BLaER1 (cell line): ENCODE results near the gene HLA-DRB5.
"Not testable (repeated sequence)": the region's sequence is repeated elsewhere in the genome, so short reads cannot be mapped to it uniquely, and the experiment has no call there.

Source experiments
- H3K27ac ChIP-seq: shearing (Covaris generic); formaldehyde crosslinking; 2 replicates; pipeline ENCODE4 v1.8.1; 2022
- H3K27me3 ChIP-seq: shearing (Covaris generic); formaldehyde crosslinking; 2 replicates; pipeline ENCODE4 v1.8.1; 2022
- H3K36me3 ChIP-seq: shearing (Covaris generic); formaldehyde crosslinking; 2 replicates; pipeline ENCODE4 v1.8.1; 2022
- H3K4me1 ChIP-seq: shearing (Covaris generic); formaldehyde crosslinking; 2 replicates; pipeline ENCODE4 v1.8.1; 2022
- H3K4me2 ChIP-seq: shearing (Covaris generic); formaldehyde crosslinking; 2 replicates; pipeline ENCODE4 v1.8.1; 2022
- H3K4me3 ChIP-seq: shearing (Covaris generic); formaldehyde crosslinking; 2 replicates; pipeline ENCODE4 v1.8.1; 2022
- H3K9ac ChIP-seq: shearing (Covaris generic); formaldehyde crosslinking; 2 replicates; pipeline ENCODE4 v1.8.1; 2022
- H3K9me3 ChIP-seq: shearing (Covaris generic); formaldehyde crosslinking; 2 replicates; pipeline ENCODE4 v1.8.1; 2022
- H4K20me1 ChIP-seq: shearing (Covaris generic); formaldehyde crosslinking; 2 replicates; pipeline ENCODE4 v1.8.1; 2022
- Cebpa-rat ChIP-seq: shearing (Covaris generic); IDR thresholded peaks from 2 replicates; pipeline ENCODE4 v1.8.1; 2022

The HLA-DRB5 gene

DNA sequence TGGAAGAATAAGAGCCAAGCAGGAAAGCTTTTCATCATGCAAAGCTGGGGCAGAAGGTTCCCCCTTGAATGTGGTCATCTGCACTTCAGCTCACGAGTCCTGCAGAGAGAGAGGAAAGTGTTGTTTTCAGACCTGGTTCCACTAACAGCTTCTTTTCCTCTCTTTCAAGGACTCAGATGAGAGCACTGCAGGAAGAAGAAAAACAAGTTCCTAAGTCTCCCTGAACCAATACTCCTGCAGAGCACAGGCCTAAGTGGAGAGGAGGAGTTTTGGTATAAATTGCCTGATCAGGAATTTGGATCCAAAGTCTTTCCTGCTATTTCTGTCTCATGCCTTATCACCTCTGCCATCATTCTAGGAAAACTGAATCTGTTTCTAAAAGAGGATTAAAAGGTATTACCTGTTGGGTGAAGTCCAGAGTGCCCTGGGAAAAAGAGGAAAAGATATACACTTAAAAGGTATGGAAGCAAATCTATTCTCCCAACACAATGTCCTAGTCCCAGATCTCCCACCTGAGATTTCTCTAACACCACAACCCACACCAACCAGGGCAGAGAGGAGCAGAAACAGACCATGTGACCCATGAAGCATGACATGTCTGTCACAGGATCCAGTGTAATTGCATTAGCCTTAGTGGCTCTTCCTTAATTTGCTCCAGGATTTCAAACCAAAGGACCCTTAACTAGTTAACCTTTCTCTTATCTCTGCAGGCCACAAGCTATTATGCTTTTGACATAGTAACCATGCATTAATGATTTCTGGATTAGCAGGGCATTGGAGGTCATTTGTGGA, 12.2 kb downstream of the HLA-DRB5 start:
- no peak overlapping the region for H3K9ac ChIP-seq
- H3K9me3 ChIP-seq: no peaks in the 10 kb centered on the region
- no peak overlapping the region for H3K4me2 ChIP-seq
- no peak overlapping the region for H3K27ac ChIP-seq
- no peaks in the 10 kb centered on the region for H4K20me1 ChIP-seq
- TF ChIP-seq Cebpa-rat: no peak
- H3K4me1 ChIP-seq: no peaks in the 10 kb centered on the region
- no peaks in the 10 kb centered on the region for H3K36me3 ChIP-seq
- no peak overlapping the region for H3K4me3 ChIP-seq
- no peaks in the 10 kb centered on the region for H3K27me3 ChIP-seq

DNA sequence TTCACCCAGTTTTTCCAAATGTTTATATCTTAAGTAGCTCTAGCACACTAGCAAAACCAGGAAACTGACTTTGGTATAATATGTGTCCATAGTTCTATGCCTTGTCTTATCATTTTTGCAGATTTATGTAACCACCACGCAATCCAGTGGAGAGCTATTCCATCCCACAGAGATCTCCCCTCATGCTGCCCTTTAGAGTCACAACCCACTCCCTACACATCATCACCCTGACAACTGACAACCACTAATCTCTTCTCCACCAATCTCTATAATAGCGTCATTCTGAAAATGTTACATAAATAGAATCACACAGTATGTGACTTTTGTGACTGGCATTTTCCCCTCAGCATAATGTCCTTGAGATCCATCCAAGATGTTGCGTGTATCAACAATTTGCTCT, 29.1 kb downstream of the HLA-DRB5 start:
- no peaks in the 10 kb centered on the region for H3K36me3 ChIP-seq
- TF ChIP-seq Cebpa-rat: no peak

DNA sequence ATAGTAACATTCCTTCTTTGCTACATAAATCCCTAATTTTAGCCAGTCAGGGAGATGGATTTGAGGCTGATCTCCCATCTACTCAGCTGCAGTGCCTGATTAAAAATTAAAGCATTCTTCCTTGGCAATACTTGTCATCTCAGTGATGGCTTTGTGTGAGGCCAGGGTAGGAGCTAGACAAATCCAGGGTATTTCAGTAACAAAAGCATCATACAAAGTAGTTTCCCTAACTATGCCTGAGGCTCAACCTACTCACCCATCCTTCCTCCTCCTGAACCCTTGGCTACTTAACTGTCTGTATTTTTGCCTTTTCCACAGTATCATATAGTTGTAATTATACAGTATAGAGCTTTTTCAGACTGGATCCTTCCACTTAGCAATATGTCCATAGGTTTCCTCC, 37.7 kb downstream of the HLA-DRB5 start:
- Histone ChIP-seq H3K4me3 (no peak overlapping the region), H3K36me3 (no peaks in the 10 kb centered on the region), H3K9ac (no peak overlapping the region), H3K4me2 (no peak overlapping the region), H3K4me1 (no peaks in the 10 kb centered on the region), H3K27ac (no peak overlapping the region), H3K9me3 (no peaks in the 10 kb centered on the region), H3K27me3 (no peaks in the 10 kb centered on the region), H4K20me1 (no peaks in the 10 kb centered on the region)
- no peak for TF ChIP-seq Cebpa-rat

More for the DNA sequence above, 29.1 kb downstream of the HLA-DRB5 start:
- Histone ChIP-seq H3K27ac (no peak overlapping the region), H3K9me3 (no peaks in the 10 kb centered on the region), H3K4me3 (no peak overlapping the region), H3K4me2 (no peak overlapping the region), H3K27me3 (no peaks in the 10 kb centered on the region), H3K4me1 (no peaks in the 10 kb centered on the region), H4K20me1 (no peaks in the 10 kb centered on the region), H3K9ac (no peak overlapping the region)

DNA sequence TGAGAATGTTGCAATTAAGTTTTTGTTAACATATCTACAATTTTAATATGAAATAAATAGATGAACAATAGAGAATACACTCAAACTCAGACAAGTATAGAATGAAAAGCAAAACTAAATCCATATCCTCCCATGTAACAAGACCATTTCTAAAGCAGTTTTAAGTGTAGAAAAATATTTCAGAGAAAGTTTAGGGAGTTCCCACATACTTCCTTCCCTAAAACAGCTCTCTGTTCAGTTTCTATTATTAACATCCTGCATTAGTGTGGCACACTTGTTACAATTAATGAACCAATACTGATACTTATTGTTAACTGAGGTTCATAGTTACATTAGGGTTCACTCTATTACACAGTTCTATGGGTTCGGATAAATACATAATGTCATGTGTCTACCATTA, 38.4 kb downstream of the HLA-DRB5 start:
- Histone ChIP-seq H3K9ac (no peak overlapping the region), H4K20me1 (no peaks in the 10 kb centered on the region), H3K4me3 (no peak overlapping the region), H3K27me3 (no peaks in the 10 kb centered on the region), H3K27ac (no peak overlapping the region), H3K36me3 (no peaks in the 10 kb centered on the region), H3K4me2 (no peak overlapping the region), H3K4me1 (no peaks in the 10 kb centered on the region), H3K9me3 (no peaks in the 10 kb centered on the region)
- no peak for TF ChIP-seq Cebpa-rat

DNA sequence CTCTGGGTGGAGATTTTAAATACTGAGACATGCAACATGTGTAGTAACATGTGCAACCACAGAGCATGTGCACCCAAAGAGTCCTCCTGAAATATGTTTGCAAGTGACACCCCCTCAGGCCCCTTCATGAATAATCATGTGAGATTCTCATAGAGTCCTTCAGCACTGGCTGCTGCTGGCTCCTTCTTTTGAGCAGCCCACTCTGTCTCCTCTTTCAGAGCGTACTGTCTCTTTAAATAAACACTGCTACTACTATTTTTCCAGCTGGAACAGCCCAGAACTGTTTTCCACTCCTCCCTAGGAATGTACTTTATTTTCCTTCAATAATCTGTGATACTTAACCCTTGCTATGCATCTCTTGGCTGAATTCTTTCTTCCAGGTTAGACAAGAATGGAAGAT, 42.0 kb downstream of the HLA-DRB5 start:
- H3K4me1 ChIP-seq: no peaks in the 10 kb centered on the region
- H3K9me3 ChIP-seq: no peaks in the 10 kb centered on the region
- no peak overlapping the region for H3K9ac ChIP-seq
- H3K36me3 ChIP-seq: no peaks in the 10 kb centered on the region
- no peak overlapping the region for H3K4me2 ChIP-seq
- H3K4me3 ChIP-seq: no peak overlapping the region
- TF ChIP-seq Cebpa-rat: no peak
- H3K27me3 ChIP-seq: no peaks in the 10 kb centered on the region
- no peaks in the 10 kb centered on the region for H4K20me1 ChIP-seq
- H3K27ac ChIP-seq: no peak overlapping the region

DNA sequence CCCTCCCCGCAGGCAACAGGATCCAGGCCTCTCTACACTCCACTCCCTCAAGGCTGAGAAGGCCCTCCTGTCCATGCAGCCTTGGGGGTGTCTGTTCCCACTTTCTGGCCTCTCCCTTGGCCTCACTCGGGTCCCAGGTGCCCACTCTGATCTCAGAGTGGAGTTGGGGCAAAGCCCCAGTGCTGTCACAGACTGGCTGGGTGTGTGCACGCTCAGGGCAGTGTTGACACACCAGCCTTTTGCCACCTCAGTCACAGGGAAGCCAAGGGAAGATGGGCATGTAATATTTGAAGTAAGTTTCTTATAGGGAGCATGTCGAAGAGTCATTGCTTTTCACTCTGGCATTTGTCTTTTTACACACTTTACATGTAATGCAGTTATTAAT, 45.5 kb downstream of the HLA-DRB5 start:
- H3K4me1 ChIP-seq: no peaks in the 10 kb centered on the region
- no peaks in the 10 kb centered on the region for H3K27me3 ChIP-seq
- H3K9ac ChIP-seq: no peak overlapping the region
- no peaks in the 10 kb centered on the region for H3K9me3 ChIP-seq
- no peak overlapping the region for H3K27ac ChIP-seq
- no peak overlapping the region for H3K4me2 ChIP-seq
- H3K4me3 ChIP-seq: no peak overlapping the region
- no peaks in the 10 kb centered on the region for H4K20me1 ChIP-seq
- no peaks in the 10 kb centered on the region for H3K36me3 ChIP-seq
- no peak for TF ChIP-seq Cebpa-rat

DNA sequence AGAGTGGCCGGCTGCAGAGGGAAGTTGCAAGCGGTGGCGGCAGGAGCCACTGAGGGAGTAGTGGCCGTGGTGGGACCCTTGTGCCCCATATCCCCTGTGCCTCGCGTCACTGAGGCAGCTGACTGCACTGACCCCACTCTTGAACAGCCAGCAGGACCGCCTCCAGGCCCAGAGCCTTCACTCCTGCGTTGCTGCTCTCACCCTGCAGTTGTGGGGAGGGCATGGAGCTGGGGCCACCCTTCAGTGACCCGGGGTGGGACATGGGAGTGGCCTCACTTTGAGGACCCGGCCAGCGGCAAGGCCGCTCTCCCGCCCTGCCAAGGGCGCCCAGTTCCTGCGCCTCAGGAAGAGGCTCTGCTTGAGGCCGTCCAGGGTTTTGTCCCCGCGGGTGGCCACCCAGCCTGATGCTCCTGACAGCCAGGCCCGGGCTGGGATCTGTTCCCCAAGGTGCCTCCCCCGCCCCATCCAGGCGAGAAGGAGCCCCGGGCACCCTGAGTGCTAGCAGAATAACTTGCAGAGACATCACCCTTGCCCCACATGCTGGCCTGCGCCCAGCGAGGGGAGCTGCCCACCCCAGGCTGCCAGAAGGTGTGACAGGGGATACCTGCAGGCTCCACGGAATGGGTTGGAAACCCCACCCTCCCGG, 46.0 kb downstream of the HLA-DRB5 start:
- Histone ChIP-seq H3K4me3 (no peak overlapping the region), H3K4me2 (no peak overlapping the region), H3K9ac (no peak overlapping the region), H3K9me3 (no peaks in the 10 kb centered on the region), H3K36me3 (no peaks in the 10 kb centered on the region), H4K20me1 (no peaks in the 10 kb centered on the region), H3K4me1 (no peaks in the 10 kb centered on the region), H3K27me3 (no peaks in the 10 kb centered on the region), H3K27ac (no peak overlapping the region)
- no peak for TF ChIP-seq Cebpa-rat

DNA sequence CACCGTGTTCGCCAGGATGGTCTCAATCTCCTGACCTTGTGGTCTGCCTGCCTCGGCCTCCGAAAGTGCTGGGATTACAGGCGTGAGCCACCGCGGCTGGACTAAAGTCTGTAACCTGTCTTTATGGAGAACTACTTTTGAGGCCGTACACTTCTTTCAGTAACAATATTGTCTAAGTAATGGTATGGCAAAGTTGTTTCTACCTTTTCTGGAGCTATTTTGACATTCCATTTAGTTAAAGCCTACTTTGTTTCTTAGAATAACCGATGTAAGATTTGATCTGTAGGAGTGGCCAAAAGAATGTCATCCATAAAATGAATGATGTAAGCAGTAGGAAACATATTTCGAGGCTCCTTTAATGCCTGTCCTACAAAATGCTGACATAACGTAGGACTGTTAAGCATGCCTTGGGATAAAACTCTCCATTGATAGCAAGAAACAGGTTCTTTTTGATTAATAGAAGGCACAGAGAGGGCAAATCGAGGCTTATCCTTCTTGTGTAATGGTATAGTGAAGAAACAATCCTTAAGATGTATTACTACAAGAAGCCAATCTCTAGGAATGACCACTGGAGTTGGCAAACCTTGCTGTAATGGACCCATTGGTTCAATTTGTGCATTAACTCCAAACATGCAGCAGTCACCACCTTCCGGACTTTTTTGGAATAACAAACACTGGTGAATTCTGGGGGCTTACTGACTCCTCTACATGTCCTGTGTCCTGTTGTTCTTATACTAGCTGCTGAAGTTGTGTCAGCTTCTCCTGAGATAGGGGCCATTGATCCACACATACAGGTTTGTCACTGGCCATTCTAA, 54.5 kb downstream of the HLA-DRB5 start:
- Histone ChIP-seq H3K27me3 (no peaks in the 10 kb centered on the region), H3K4me3 (no peak overlapping the region), H4K20me1 (no peaks in the 10 kb centered on the region), H3K4me2 (no peak overlapping the region), H3K36me3 (no peaks in the 10 kb centered on the region), H3K27ac (no peak overlapping the region), H3K4me1 (peaks cover 9% of the 10 kb centered on the region; the same call in 1 of the 2 replicates), H3K9ac (no peak overlapping the region), H3K9me3 (peaks cover 13% of the 10 kb centered on the region)
- TF ChIP-seq Cebpa-rat: no peak

DNA sequence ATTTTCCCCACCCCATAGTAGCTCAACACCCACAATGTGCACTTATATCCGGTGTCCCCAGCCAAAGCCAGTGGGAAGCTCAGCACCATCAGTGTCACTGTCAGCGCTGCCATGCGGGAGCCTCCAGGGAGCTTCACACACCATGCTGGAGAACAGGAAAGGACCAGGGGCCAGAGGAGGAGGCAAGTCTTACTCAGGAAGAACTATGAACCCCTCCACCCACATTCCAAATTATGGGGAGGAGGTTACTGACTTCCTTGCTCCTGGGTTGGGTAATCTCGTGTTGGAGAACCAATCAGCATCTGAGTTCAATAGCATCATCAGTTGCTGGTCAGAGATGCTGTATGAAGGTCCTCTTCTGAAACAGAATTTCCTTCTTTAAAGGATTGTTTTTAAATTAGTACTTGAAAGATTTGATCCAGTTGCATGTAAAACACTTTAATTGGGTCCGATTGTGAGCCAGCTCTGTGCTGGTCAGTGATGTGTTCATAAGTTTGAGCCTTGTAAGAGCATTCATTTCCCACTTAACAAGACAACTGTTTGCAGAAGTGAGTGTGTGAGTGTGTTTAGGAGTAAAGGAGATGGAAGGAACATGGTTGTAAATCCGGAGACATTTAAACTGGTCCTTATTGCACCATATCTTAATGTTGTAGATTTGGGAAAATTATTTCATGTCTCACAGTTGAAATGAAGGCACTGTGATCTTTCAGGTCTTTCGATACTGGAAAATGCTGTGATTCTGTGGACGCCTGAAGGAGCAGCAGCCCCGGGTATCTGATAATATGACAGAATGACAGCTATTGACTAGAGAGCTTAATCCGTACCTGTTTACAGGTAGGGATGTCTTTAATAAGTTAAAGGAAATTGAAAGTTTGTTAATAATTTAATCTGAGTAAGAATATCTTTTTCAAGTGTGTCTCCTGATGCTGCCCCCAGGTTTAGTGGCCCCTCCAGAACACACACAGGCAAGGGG, 56.4 kb downstream of the HLA-DRB5 start:
- not testable (repeated sequence) for H4K20me1 ChIP-seq, H3K4me1 ChIP-seq, H3K9ac ChIP-seq, H3K27me3 ChIP-seq, H3K4me3 ChIP-seq, H3K36me3 ChIP-seq
- peak overlapping the region; percentile 63 for H3K27ac ChIP-seq
- H3K9me3 ChIP-seq: peaks cover 13% of the 10 kb centered on the region
- H3K4me2 ChIP-seq: peak overlapping the region; percentile 12; the same call in 1 of the 2 replicates
